PFSK-1 (cell line): ENCODE results near the gene USP30.

Experiments
- FOXP2 ChIP-seq: optimal IDR thresholded peaks from 2 replicates; pipeline ENCODE3; 2011; ENCODE audit warnings: borderline replicate concordance, control low read depth, inconsistent platforms; ENCODE audit not compliant: insufficient read depth; ENCODE audit errors: extremely low read length, extremely low read depth
- POLR2AphosphoS5 ChIP-seq: IDR thresholded peaks from 2 replicates; pipeline ENCODE4 v1.6.1; 2012; ENCODE audit warnings: low read depth, mild to moderate bottlenecking, control low read depth, low read length, moderate library complexity
- SIN3A ChIP-seq: IDR thresholded peaks from 2 replicates; pipeline ENCODE4 v1.6.1; 2012; ENCODE audit warnings: mild to moderate bottlenecking, low read length, moderate library complexity, borderline replicate concordance; ENCODE audit not compliant: insufficient read depth
- TAF1 ChIP-seq: IDR thresholded peaks from 2 replicates; pipeline ENCODE4 v1.6.1; 2012; ENCODE audit warnings: low read length, control low read depth, borderline replicate concordance; ENCODE audit not compliant: insufficient read depth
- TF ChIP-seq, protein P1 (sequence below), 2 experiments: IDR thresholded peaks; 2 replicates each; pipeline versions ENCODE4 v1.6.1 to v1.8.0; 2011 to 2012; ENCODE audit warnings: low read depth in 2 of 2, low read length in 2 of 2, control low read depth in 1 of 2, inconsistent platforms in 1 of 2, mild to moderate bottlenecking in 1 of 2, moderate library complexity in 1 of 2; ENCODE audit not compliant: insufficient read depth in 1 of 2

USP30 gene

GRCh38 chr12:109016016-109016415, 36.4 kb upstream of the USP30 start:
- TF ChIP-seq FOXP2 (no peak), SIN3A (no peak), TAF1 (no peak), POLR2AphosphoS5 (no peak)
- TF ChIP-seq, protein P1, sequence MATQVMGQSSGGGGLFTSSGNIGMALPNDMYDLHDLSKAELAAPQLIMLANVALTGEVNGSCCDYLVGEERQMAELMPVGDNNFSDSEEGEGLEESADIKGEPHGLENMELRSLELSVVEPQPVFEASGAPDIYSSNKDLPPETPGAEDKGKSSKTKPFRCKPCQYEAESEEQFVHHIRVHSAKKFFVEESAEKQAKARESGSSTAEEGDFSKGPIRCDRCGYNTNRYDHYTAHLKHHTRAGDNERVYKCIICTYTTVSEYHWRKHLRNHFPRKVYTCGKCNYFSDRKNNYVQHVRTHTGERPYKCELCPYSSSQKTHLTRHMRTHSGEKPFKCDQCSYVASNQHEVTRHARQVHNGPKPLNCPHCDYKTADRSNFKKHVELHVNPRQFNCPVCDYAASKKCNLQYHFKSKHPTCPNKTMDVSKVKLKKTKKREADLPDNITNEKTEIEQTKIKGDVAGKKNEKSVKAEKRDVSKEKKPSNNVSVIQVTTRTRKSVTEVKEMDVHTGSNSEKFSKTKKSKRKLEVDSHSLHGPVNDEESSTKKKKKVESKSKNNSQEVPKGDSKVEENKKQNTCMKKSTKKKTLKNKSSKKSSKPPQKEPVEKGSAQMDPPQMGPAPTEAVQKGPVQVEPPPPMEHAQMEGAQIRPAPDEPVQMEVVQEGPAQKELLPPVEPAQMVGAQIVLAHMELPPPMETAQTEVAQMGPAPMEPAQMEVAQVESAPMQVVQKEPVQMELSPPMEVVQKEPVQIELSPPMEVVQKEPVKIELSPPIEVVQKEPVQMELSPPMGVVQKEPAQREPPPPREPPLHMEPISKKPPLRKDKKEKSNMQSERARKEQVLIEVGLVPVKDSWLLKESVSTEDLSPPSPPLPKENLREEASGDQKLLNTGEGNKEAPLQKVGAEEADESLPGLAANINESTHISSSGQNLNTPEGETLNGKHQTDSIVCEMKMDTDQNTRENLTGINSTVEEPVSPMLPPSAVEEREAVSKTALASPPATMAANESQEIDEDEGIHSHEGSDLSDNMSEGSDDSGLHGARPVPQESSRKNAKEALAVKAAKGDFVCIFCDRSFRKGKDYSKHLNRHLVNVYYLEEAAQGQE (IDR thresholded peaks at IDR 0.05; ENCODE audit: insufficient read depth in 1 of 2, low read depth in 2 of 2, low read length in 2 of 2), result no peak

DNA sequence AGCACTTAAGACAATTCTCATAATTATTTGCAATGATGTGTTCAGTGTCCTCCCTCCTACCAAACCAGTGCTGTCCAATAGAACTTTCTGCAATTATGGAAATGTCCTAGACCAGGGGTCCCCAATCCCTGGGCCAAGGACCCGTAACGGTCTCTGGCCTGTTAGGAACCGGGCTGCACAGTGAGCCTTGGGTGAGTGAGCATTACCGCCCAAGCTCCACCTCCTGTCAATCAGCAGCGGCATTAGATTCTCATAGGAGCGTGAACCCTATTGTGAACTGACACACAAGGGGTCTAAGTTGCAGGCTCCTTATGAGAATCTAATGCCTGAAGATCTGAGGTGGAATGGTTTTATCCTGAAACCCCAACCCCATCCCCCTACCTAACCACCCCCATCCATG, 35.4 kb upstream of the USP30 start:
- no peak for TF ChIP-seq FOXP2
- no peak for TF ChIP-seq SIN3A
- no peak for TF ChIP-seq TAF1
- TF ChIP-seq, protein P1 (IDR thresholded peaks at IDR 0.05; ENCODE audit: insufficient read depth in 1 of 2, low read depth in 2 of 2, low read length in 2 of 2), result no peak
- TF ChIP-seq POLR2AphosphoS5, result no peak

DNA sequence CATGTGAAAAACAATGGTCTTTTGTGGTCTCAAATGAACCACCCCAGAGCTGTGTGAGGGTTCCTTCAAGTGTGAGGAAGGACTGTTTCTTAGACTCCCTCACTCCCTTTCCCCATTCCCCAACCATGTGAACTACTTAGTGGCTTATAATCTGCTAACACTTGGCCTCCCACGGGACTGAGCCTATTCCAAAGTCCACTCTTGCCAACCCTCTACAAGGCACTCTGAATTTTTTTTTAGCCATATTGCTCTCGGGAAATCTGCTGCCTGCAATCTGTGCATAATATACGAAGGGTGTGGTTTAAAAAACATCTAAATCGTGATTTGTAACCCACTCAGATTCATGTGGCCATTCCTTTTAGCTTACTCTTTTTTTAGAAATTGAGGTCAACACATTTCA, 34.1 kb upstream of the USP30 start:
- TF ChIP-seq, protein P1 (IDR thresholded peaks at IDR 0.05; ENCODE audit: insufficient read depth in 1 of 2, low read depth in 2 of 2, low read length in 2 of 2), result no peak
- TF ChIP-seq POLR2AphosphoS5, result no peak
- TF ChIP-seq FOXP2, result no peak
- TF ChIP-seq SIN3A, result no peak
- no peak for TF ChIP-seq TAF1

GRCh38 chr12:109020146-109020795, 32.1 kb upstream of the USP30 start:
- TF ChIP-seq SIN3A, result no peak
- TF ChIP-seq FOXP2, result no peak
- TF ChIP-seq, protein P1 (IDR thresholded peaks at IDR 0.05; ENCODE audit: insufficient read depth in 1 of 2, low read depth in 2 of 2, low read length in 2 of 2), result no peak
- TF ChIP-seq TAF1, result no peak
- TF ChIP-seq POLR2AphosphoS5, result no peak
